Measurements from ENCODE around the gene TMEM259. TPM values are rescaled to one million over a fixed set of nuclear protein-coding genes. Genes with fewer than 3 reads are reported as not detected.

TMEM259 gene
- total RNA-seq, 2 donors from 2014 or later, result 216 to 377 TPM

GRCh38 chr19:1011831-1012333 is 9.0 kb downstream of the TMEM259 start:
- Histone ChIP-seq H3K27ac (no peak overlapping the region), H3K9me3 (no peaks in the 10 kb centered on the region), H3K4me3 (no peak overlapping the region), H3K27me3 (replicated peaks; ENCODE audit: insufficient read depth) (no peaks in the 10 kb centered on the region), H3K4me1 (replicated peaks) (peaks cover 14% of the 10 kb centered on the region), H3K36me3 (peaks cover 6 to 23% of the 10 kb centered on the region in 2 donors)
- no peak for DNase-seq (ENCODE audit: low spot score)
- WGBS, result 93% methylated on average over 30 of the region's 36 CpGs
- intact Hi-C loops (cut with DNase I), result no loop called here
- no peak for TF ChIP-seq POLR2A (IDR thresholded peaks at IDR 0.05)
- TF ChIP-seq CTCF (IDR thresholded peaks at IDR 0.05), result no peak

- Histone ChIP-seq H3K9me3 (no peaks in the 10 kb centered on the region), H3K4me3 (no peak overlapping the region), H3K4me1 (replicated peaks) (peaks cover 4% of the 10 kb centered on the region), H3K36me3 (peaks cover 6 to 23% of the 10 kb centered on the region in 2 donors), H3K27me3 (replicated peaks; ENCODE audit: insufficient read depth) (no peaks in the 10 kb centered on the region), H3K27ac (no peak overlapping the region)
- TF ChIP-seq POLR2AphosphoS5 (IDR thresholded peaks at IDR 0.05) (no peak), CTCF (IDR thresholded peaks at IDR 0.05) (no peak), POLR2A (IDR thresholded peaks at IDR 0.05) (no peak)
- 92% methylated on average over 53 of the region's 56 CpGs for WGBS
- no peak for DNase-seq (ENCODE audit: low spot score)
- intact Hi-C loops (cut with DNase I), result no loop called here
Observed at GRCh38 chr19:1010586-1011510, 10.1 kb downstream of the TMEM259 start.

GRCh38 chr19:1009981-1010538 is 10.9 kb downstream of the TMEM259 start:
- TF ChIP-seq POLR2A (IDR thresholded peaks at IDR 0.05), result no peak
- no peak for TF ChIP-seq POLR2AphosphoS5 (IDR thresholded peaks at IDR 0.05)
- TF ChIP-seq CTCF (IDR thresholded peaks at IDR 0.05), result no peak
- Histone ChIP-seq H3K4me3 (no peak overlapping the region), H3K4me1 (replicated peaks) (no peaks in the 10 kb centered on the region), H3K36me3 (peaks cover 6 to 23% of the 10 kb centered on the region in 2 donors), H3K9me3 (no peaks in the 10 kb centered on the region), H3K27me3 (replicated peaks; ENCODE audit: insufficient read depth) (no peaks in the 10 kb centered on the region), H3K27ac (no peak overlapping the region)
- intact Hi-C loops (cut with DNase I), result no loop called here
- WGBS, result 82% methylated on average over 27 of the region's 29 CpGs
- DNase-seq (ENCODE audit: low spot score), result no peak

GRCh38 chr19:1009041-1009980 is 11.6 kb downstream of the TMEM259 start:
- intact Hi-C loops (cut with DNase I), result no loop called here
- Histone ChIP-seq H3K36me3 (peaks cover 6 to 23% of the 10 kb centered on the region in 2 donors), H3K4me3 (no peak overlapping the region), H3K9me3 (no peaks in the 10 kb centered on the region), H3K27ac (no peak overlapping the region), H3K4me1 (replicated peaks) (no peaks in the 10 kb centered on the region), H3K27me3 (replicated peaks; ENCODE audit: insufficient read depth) (no peaks in the 10 kb centered on the region)
- TF ChIP-seq POLR2A (IDR thresholded peaks at IDR 0.05) (no peak), CTCF (IDR thresholded peaks at IDR 0.05) (no peak), POLR2AphosphoS5 (IDR thresholded peaks at IDR 0.05) (no peak)
- no peak for DNase-seq (ENCODE audit: low spot score)
- WGBS, result 81% methylated on average over 92 of the region's 92 CpGs
